Mesenchymal stem cell (in vitro differentiated cells and primary cell): ENCODE data around the gene FEM1A.
"Not testable (repeated sequence)": the region's sequence is repeated elsewhere in the genome, so short reads cannot be mapped to it uniquely, and the experiment has no call there.

ENCODE experiments used
- DNase-seq: peaks from one replicate; pipeline ENCODE4 v3.0.0-alpha.2; 2013
- H2AFZ ChIP-seq: one replicate; pipeline ENCODE4 v1.6.1; 2013; ENCODE audit warnings: low read depth, mild to moderate bottlenecking, control low read depth, inconsistent platforms, low read length, moderate library complexity
- H2AK5ac ChIP-seq: 2 replicates; pipeline ENCODE4 v1.6.1; 2013; ENCODE audit warnings: low read length, moderate library complexity, mild to moderate bottlenecking, inconsistent platforms; ENCODE audit not compliant: severe bottlenecking
- H2BK120ac ChIP-seq: one replicate; pipeline ENCODE4 v1.6.1; 2013; ENCODE audit warnings: low read depth, mild to moderate bottlenecking, inconsistent platforms, low read length, moderate library complexity
- H2BK12ac ChIP-seq, 2 experiments: one replicate each; pipeline ENCODE4 v1.6.1; 2013; ENCODE audit warnings: inconsistent platforms in 2 of 2, low read length in 2 of 2, mild to moderate bottlenecking in 2 of 2, moderate library complexity in 2 of 2, control low read depth in 1 of 2
- H2BK15ac ChIP-seq: one replicate; pipeline ENCODE4 v1.6.1; 2013; ENCODE audit warnings: mild to moderate bottlenecking, low read depth, inconsistent platforms; ENCODE audit not compliant: poor library complexity, severe bottlenecking
- H2BK5ac ChIP-seq: 2 replicates; pipeline ENCODE4 v1.6.1; 2013; ENCODE audit warnings: low read depth, mild to moderate bottlenecking, low read length, control low read depth, inconsistent platforms; ENCODE audit not compliant: poor library complexity, severe bottlenecking
- H3K14ac ChIP-seq, 2 experiments: one replicate each; pipeline ENCODE4 v1.6.1; 2013; ENCODE audit warnings: inconsistent platforms in 2 of 2, low read length in 2 of 2, control low read depth in 1 of 2, mild to moderate bottlenecking in 1 of 2, moderate library complexity in 1 of 2
- H3K18ac ChIP-seq, 2 experiments: one replicate each; pipeline ENCODE4 v1.6.1; 2013; ENCODE audit warnings: inconsistent platforms in 2 of 2, low read length in 2 of 2, control low read depth in 1 of 2, low read depth in 1 of 2, mild to moderate bottlenecking in 1 of 2
- H3K23ac ChIP-seq, 2 experiments: one replicate each; pipeline ENCODE4 v1.6.1; 2013; ENCODE audit warnings: inconsistent platforms in 2 of 2, low read length in 2 of 2, mild to moderate bottlenecking in 2 of 2, moderate library complexity in 2 of 2, control low read depth in 1 of 2
- H3K27ac ChIP-seq: 2 replicates; pipeline ENCODE4 v1.5.1; 2013; ENCODE audit warnings: mild to moderate bottlenecking, moderate library complexity, low read length, control low read depth, inconsistent platforms; ENCODE audit not compliant: poor library complexity, severe bottlenecking
- H3K27me3 ChIP-seq, 2 experiments: 2 replicates each; pipeline versions ENCODE4 v1.6.1 to v1.7.0; 2013; ENCODE audit warnings: low read length in 2 of 2, mild to moderate bottlenecking in 2 of 2, moderate library complexity in 2 of 2, control low read depth in 1 of 2, inconsistent platforms in 1 of 2; ENCODE audit not compliant: control insufficient read depth in 1 of 2, insufficient read depth in 1 of 2
- H3K36me3 ChIP-seq, 2 experiments: 2 replicates each; pipeline versions ENCODE4 v1.6.1 to v1.7.0; 2013; ENCODE audit warnings: low read length in 2 of 2, control low read depth in 1 of 2, inconsistent platforms in 1 of 2, low read depth in 1 of 2, mild to moderate bottlenecking in 1 of 2; ENCODE audit not compliant: insufficient read depth in 2 of 2, control insufficient read depth in 1 of 2
- H3K4ac ChIP-seq, 2 experiments: one replicate each; pipeline ENCODE4 v1.6.1; 2013; ENCODE audit warnings: inconsistent platforms in 2 of 2, low read length in 2 of 2, mild to moderate bottlenecking in 2 of 2, moderate library complexity in 2 of 2, control low read depth in 1 of 2, low read depth in 1 of 2
- H3K4me1 ChIP-seq: 2 replicates; pipeline ENCODE4 v1.6.1; 2013; ENCODE audit warnings: low read depth, low read length, control low read depth; ENCODE audit not compliant: control insufficient read depth, insufficient read depth
- H3K4me2 ChIP-seq: 2 replicates; pipeline ENCODE4 v1.6.1; 2013; ENCODE audit warnings: low read length, mild to moderate bottlenecking, inconsistent platforms; ENCODE audit not compliant: poor library complexity, severe bottlenecking
- H3K4me3 ChIP-seq, 2 experiments: 2 replicates each; pipeline versions ENCODE4 v1.5.1 to v1.7.0; 2013; ENCODE audit warnings: low read length in 2 of 2, mild to moderate bottlenecking in 2 of 2, control low read depth in 1 of 2, low read depth in 1 of 2; ENCODE audit not compliant: insufficient read depth in 1 of 2
- H3K79me1 ChIP-seq: replicated peaks from 2 replicates; pipeline ENCODE4 v1.6.1; 2013; ENCODE audit warnings: mild to moderate bottlenecking, control low read depth, low read length, inconsistent platforms; ENCODE audit not compliant: poor library complexity, severe bottlenecking
- H3K9ac ChIP-seq: 2 replicates; pipeline ENCODE4 v1.7.0; 2013; ENCODE audit warnings: mild to moderate bottlenecking, low read length, moderate library complexity
- H3K9me3 ChIP-seq: 2 replicates; pipeline ENCODE4 v1.7.0; 2013; ENCODE audit warnings: mild to moderate bottlenecking, low read length; ENCODE audit not compliant: control insufficient read depth
- H4K8ac ChIP-seq: one replicate; pipeline ENCODE4 v1.6.1; 2013; ENCODE audit warnings: inconsistent platforms, mild to moderate bottlenecking, low read length, moderate library complexity
- H4K91ac ChIP-seq: one replicate; pipeline ENCODE4 v1.6.1; 2013; ENCODE audit warnings: mild to moderate bottlenecking, low read length, inconsistent platforms
- WGBS: methylation state at CpG from one replicate; pipeline ENCODE4 v1.1.7; 2013; ENCODE audit warnings: mixed read lengths; 5-methylcytosine and 5-hydroxymethylcytosine counted together

The FEM1A gene

GRCh38 chr19:4831304-4831978 lies 39.9 kb downstream of the FEM1A start, which contains the start of gene TICAM1:
TSS of gene TICAM1 (minus strand) at chr19:4831712. CDS start at chr19:4818377, 13,335 bp downstream.
- peak within 1 kb of the TSS; percentile 90 for H2BK15ac ChIP-seq
- peak within 1 kb of the TSS; percentile 98 for H4K91ac ChIP-seq
- peak within 1 kb of the TSS; percentile 79 for H2BK5ac ChIP-seq
- peak within 1 kb of the TSS; percentile 87 for H2AK5ac ChIP-seq
- peak within 1 kb of the TSS; percentile 97 for H3K4me3 ChIP-seq
- peak within 1 kb of the TSS in 1 of 2 experiments; percentile 96 for H3K23ac ChIP-seq
- H3K4me1 ChIP-seq, result peaks cover 14% of the 10 kb centered on the region
- H3K36me3 ChIP-seq, result peaks cover 2 to 5% of the 10 kb centered on the region in 2 experiments
- H3K79me1 ChIP-seq, result peaks cover 6% of the 10 kb centered on the region
- DNase-seq, result peak; percentile 88
- H3K9ac ChIP-seq, result peak within 1 kb of the TSS; percentile 98
- peak within 1 kb of the TSS in 1 of 2 experiments; percentile 99 for H3K14ac ChIP-seq
- no peaks in the 10 kb centered on the region for H3K27me3 ChIP-seq
- WGBS, result under 1% methylated on average over 40 of the region's 52 CpGs
- H3K4me2 ChIP-seq, result peak within 1 kb of the TSS; percentile 93
- peak within 1 kb of the TSS; percentile 85 for H2AFZ ChIP-seq
- H3K9me3 ChIP-seq, result no peaks in the 10 kb centered on the region
- peak within 1 kb of the TSS; percentile 93 for H4K8ac ChIP-seq
- no peak within 1 kb of the TSS for H3K27ac ChIP-seq
- peak within 1 kb of the TSS; percentile 92 for H2BK120ac ChIP-seq
- H3K18ac ChIP-seq, result peak within 1 kb of the TSS; percentile 95 to 99
- H3K4ac ChIP-seq, result peak within 1 kb of the TSS; percentile 97
- peak within 1 kb of the TSS in 1 of 2 experiments; percentile 91 for H2BK12ac ChIP-seq

GRCh38 chr19:4831979-4832340 lies 40.4 kb downstream of the FEM1A start:
- peak overlapping the region; percentile 85 for H2AFZ ChIP-seq
- not testable (repeated sequence) for H2BK5ac ChIP-seq, H3K27me3 ChIP-seq, H2BK120ac ChIP-seq, H3K23ac ChIP-seq, H3K79me1 ChIP-seq, H2BK15ac ChIP-seq, H3K14ac ChIP-seq, H3K36me3 ChIP-seq, DNase-seq, H2BK12ac ChIP-seq, H2AK5ac ChIP-seq, H3K27ac ChIP-seq, H3K9me3 ChIP-seq
- peak overlapping the region; percentile 98 for H3K9ac ChIP-seq
- H3K18ac ChIP-seq, result peak overlapping the region; percentile 40 to 99
- H4K8ac ChIP-seq, result peak overlapping the region; percentile 93
- peak overlapping the region; percentile 97 for H3K4me3 ChIP-seq
- H4K91ac ChIP-seq, result peak overlapping the region; percentile 43
- 85% methylated on average over 8 of the region's 9 CpGs for WGBS
- H3K4me1 ChIP-seq, result peaks cover 14% of the 10 kb centered on the region
- H3K4me2 ChIP-seq, result peak overlapping the region; percentile 93
- peak overlapping the region in 1 of 2 experiments; percentile 97 for H3K4ac ChIP-seq

- H3K27me3 ChIP-seq, result no peaks in the 10 kb centered on the region
- no peak overlapping the region for H2AFZ ChIP-seq
- H3K4ac ChIP-seq, result no peak overlapping the region
These were observed 41.2 kb downstream of the FEM1A start for GRCh38 chr19:4832776-4833175.

GRCh38 chr19:4839192-4839591 lies 47.7 kb downstream of the FEM1A start:
- no peak overlapping the region for H2AFZ ChIP-seq
- H3K27me3 ChIP-seq, result no peaks in the 10 kb centered on the region
- no peak overlapping the region for H4K91ac ChIP-seq
- no peak overlapping the region for H3K27ac ChIP-seq
- no peak overlapping the region for H3K4me3 ChIP-seq
- H2AK5ac ChIP-seq, result no peak overlapping the region
- no peak overlapping the region for H3K23ac ChIP-seq
- 96% methylated on average over 17 of the region's 17 CpGs for WGBS
- H2BK120ac ChIP-seq, result no peak overlapping the region
- no peak overlapping the region for H2BK12ac ChIP-seq
- no peak overlapping the region for H3K9ac ChIP-seq
- no peak overlapping the region for H3K14ac ChIP-seq
- peaks cover 9% of the 10 kb centered on the region for H3K4me1 ChIP-seq
- no peak overlapping the region for H2BK5ac ChIP-seq
- H2BK15ac ChIP-seq, result no peak overlapping the region
- no peak overlapping the region for H4K8ac ChIP-seq
- H3K18ac ChIP-seq, result no peak overlapping the region
- H3K36me3 ChIP-seq, result peaks cover 67 to 71% of the 10 kb centered on the region in 2 experiments
- no peak overlapping the region for H3K4ac ChIP-seq
- H3K4me2 ChIP-seq, result no peak overlapping the region
- H3K79me1 ChIP-seq, result peaks cover 15% of the 10 kb centered on the region
- DNase-seq, result no peak
- H3K9me3 ChIP-seq, result no peaks in the 10 kb centered on the region

More at GRCh38 chr19:4832776-4833175, 41.2 kb downstream of the FEM1A start:
- H2BK15ac ChIP-seq, result no peak overlapping the region
- H2BK5ac ChIP-seq, result no peak overlapping the region
- H3K9ac ChIP-seq, result no peak overlapping the region
- H3K36me3 ChIP-seq, result peaks cover 13 to 16% of the 10 kb centered on the region in 2 experiments
- H3K18ac ChIP-seq, result no peak overlapping the region
- H3K9me3 ChIP-seq, result no peaks in the 10 kb centered on the region
- no peak overlapping the region for H3K4me2 ChIP-seq
- no peak overlapping the region for H4K8ac ChIP-seq
- WGBS, result 90% methylated on average over 5 of the region's 5 CpGs
- no peak overlapping the region for H2AK5ac ChIP-seq
- no peak overlapping the region for H3K23ac ChIP-seq
- H3K79me1 ChIP-seq, result peaks cover 6% of the 10 kb centered on the region
- H2BK12ac ChIP-seq, result no peak overlapping the region
- H3K4me3 ChIP-seq, result no peak overlapping the region
- no peak overlapping the region for H4K91ac ChIP-seq
- DNase-seq, result no peak
- no peak overlapping the region for H3K14ac ChIP-seq
- no peak overlapping the region for H3K27ac ChIP-seq
- H2BK120ac ChIP-seq, result no peak overlapping the region
- H3K4me1 ChIP-seq, result peaks cover 12% of the 10 kb centered on the region
